HG03139 (cell line): ENCODE measurements around the gene C9orf72.

Source experiments
- ATAC-seq: cut with Tn5 transposase; IDR thresholded peaks from one replicate; pipeline ENCODE4 v1.9.1; 2021; ENCODE audit not compliant: unreplicated experiment

The C9orf72 gene

GRCh38 chr9:27539479-27540441 is 33.5 kb downstream of the C9orf72 start:
- ATAC-seq = no peak

GRCh38 chr9:27538647-27539046 is 34.6 kb downstream of the C9orf72 start:
- ATAC-seq = peak; percentile 54

GRCh38 chr9:27537756-27538155 is 35.5 kb downstream of the C9orf72 start:
- ATAC-seq = no peak

GRCh38 chr9:27537027-27537435 is 36.2 kb downstream of the C9orf72 start:
- ATAC-seq = no peak

GRCh38 chr9:27536168-27536567 is 37.1 kb downstream of the C9orf72 start:
- no peak for ATAC-seq

GRCh38 chr9:27535701-27536118 is 37.6 kb downstream of the C9orf72 start:
- ATAC-seq = peak; percentile 49

- no peak for ATAC-seq
Observed at GRCh38 chr9:27534658-27535209, 38.5 kb downstream of the C9orf72 start.

GRCh38 chr9:27534131-27534530 is 39.1 kb downstream of the C9orf72 start:
- no peak for ATAC-seq

GRCh38 chr9:27533311-27533710 is 40.0 kb downstream of the C9orf72 start:
- no peak for ATAC-seq

GRCh38 chr9:27532046-27532445 is 41.2 kb downstream of the C9orf72 start:
- no peak for ATAC-seq

- ATAC-seq = no peak
Observed at GRCh38 chr9:27530915-27531755, 42.1 kb downstream of the C9orf72 start.

- ATAC-seq = peak; percentile 75
Observed at GRCh38 chr9:27529316-27530278, 43.7 kb downstream of the C9orf72 start, which contains the start of gene MOB3B. TSS of gene MOB3B (minus strand) at chr9:27529814. CDS start at chr9:27455550, 74,264 bp downstream.

- ATAC-seq = peak; percentile 34
Observed at GRCh38 chr9:27528886-27529315, 44.4 kb downstream of the C9orf72 start.

GRCh38 chr9:27528076-27528885 is 45.0 kb downstream of the C9orf72 start:
- ATAC-seq = peak; percentile 51

- no peak for ATAC-seq
Observed at GRCh38 chr9:27527702-27528075, 45.6 kb downstream of the C9orf72 start.

GRCh38 chr9:27524236-27524635 is 49.0 kb downstream of the C9orf72 start, which contains the start of gene IFNK:
TSS of gene IFNK (plus strand) at chr9:27524290. CDS start at chr9:27524337, 47 bp downstream.
- no peak for ATAC-seq

- ATAC-seq = no peak
Observed at GRCh38 chr9:27523141-27523540, 50.1 kb downstream of the C9orf72 start.

GRCh38 chr9:27520986-27521385 is 52.3 kb downstream of the C9orf72 start:
- ATAC-seq = no peak
